ENCODE measurements around the gene NFATC2IP. TPM values are rescaled to one million over a fixed set of nuclear protein-coding genes. Genes with fewer than 3 reads are reported as not detected.

The NFATC2IP gene
- total RNA-seq: 14.9 and 20.1 TPM in 2 replicates

DNA sequence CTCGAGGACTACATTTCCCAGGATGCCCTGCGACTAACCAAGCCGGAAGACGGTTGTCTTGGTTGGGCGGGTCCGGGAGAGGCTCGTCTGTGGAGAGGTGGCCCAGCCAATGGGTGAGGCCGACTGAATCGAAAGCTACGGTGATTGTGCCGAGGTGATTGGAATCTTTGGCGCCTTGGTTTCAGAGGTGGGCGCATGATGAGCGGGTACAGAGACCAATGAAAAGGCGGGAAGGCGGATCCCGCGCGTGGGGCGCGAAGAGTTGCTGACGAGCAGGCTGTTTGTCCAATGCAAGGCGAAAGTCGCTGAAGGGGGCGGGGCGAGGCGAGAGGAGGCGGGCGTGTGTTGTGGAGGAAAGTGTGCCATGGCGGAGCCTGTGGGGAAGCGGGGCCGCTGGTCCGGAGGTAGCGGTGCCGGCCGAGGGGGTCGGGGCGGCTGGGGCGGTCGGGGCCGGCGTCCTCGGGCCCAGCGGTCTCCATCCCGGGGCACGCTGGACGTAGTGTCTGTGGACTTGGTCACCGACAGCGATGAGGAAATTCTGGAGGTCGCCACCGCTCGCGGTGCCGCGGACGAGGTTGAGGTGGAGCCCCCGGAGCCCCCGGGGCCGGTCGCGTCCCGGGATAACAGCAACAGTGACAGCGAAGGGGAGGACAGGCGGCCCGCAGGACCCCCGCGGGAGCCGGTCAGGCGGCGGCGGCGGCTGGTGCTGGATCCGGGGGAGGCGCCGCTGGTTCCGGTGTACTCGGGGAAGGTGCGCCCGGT is at the start of gene NFATC2IP:
Gene NFATC2IP, plus strand, starts transcription at position 290 of the 762 bp plus-strand sequence. Its CDS starts 75 bp downstream, at position 365.

DNA sequence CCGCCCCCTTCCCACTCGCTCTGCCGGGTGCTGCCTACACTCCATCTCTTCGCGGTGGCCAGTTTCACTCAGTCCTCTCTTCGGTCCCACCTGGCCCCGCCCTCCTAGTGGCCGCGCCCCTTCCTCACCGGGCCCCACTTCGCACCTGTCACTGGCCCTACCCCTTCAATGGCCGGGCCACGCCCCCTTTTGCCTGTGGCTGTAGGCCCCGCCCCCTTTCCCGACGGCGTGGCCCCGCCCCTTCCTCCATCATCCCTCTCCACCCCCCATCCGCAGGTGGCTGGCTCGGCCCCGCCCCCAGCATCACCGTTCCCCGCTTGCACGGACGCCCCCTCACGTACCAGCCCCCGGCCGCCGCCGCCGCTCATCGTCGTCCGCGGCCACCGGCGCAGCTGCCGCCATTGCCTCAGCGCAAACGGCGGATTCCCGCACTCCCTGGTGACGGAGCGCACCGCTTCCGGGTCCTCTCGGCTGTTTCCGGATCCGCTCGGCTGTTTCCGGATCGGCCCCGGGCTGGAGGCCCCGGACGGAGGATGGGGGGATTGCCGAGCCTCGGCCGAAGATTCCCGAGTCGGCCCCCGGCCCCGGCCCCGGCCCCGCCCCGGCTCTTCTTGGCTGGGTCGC is 25.9 kb upstream of the NFATC2IP start, which contains the start of gene RABEP2:
Gene RABEP2, minus strand, starts transcription at position 477 of the 624 bp plus-strand sequence. Its CDS starts 75 bp downstream, at position 402.

DNA sequence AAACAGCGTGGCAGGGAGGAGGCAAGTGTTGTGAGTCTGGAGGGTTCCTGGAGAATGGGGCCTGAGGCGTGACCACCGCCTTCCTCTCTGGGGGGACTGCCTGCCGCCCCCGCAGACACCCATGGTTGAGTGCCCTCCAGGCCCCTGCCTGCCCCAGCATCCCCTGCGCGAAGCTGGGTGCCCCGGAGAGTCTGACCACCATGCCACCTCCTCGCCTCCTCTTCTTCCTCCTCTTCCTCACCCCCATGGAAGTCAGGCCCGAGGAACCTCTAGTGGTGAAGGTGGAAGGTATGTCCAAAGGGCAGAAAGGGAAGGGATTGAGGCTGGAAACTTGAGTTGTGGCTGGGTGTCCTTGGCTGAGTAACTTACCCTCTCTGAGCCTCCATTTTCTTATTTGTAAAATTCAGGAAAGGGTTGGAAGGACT is 18.9 kb upstream of the NFATC2IP start, which contains the start of gene CD19:
Gene CD19, plus strand, starts transcription at position 171 of the 425 bp plus-strand sequence. Its CDS starts 30 bp downstream, at position 201.

DNA sequence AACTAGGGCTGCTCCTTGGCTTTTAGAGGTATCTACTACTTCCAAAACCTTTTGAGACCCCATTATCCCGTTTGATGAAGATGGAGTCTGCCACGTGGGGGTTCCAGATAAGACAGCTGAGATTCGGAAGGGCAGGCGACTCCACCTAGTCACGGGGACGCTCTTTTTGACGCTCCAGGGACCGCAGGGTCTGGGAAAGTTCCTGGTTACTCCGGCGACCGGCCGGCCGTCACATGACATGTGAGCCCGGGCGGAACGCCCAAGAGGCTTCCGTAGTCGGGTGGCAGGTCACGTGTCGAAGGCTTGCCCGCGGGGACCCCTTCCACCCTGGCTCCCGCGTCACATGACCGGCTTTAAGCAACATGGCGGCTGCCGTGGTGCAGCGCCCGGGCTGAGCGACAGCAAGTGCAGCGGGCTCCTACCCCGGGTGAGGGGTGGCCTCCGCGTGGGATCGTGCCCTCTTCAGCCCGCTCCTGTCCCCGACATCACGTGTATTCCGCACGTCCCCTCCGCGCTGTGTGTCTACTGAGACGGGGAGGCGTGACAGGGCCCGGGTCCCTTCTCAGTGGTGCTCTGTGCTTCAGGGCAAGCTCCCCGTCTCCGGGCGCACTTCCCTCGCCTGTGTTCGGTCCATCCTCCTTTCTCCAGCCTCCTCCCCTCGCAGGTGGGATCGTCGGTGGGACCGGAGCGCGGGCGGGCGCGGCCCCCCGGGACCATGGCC is 23.9 kb downstream of the NFATC2IP start, which contains the start of gene SPNS1:
Gene SPNS1, plus strand, starts transcription at position 342 of the 721 bp plus-strand sequence. Its CDS starts 374 bp downstream, at position 716.

DNA sequence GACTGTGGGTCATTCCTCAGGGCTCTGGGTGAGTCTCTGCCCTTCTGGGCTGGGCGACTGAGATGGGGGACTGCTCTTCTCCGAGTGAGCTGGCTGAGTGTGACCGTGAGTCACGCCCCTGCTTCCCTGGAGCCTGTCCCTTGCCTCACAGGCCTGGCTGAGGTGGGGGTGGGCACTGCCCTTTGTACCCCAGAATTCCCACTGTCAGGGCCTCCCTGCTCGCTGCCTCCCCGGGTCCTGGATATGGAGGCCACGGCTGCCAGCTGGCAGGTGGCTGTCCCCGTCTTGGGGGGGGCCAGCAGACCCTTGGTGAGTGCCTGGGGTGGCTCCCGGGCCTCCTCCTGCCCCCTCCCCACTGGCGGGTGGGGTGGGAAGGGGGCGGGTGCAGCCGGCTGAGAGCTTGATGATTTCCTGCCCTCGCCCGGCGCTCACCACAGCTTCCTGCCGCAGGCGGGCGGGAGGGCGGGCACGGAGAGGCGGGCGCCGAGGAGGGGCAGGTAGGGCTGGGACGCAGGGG is 33.9 kb downstream of the NFATC2IP start, which contains the start of gene LAT:
Gene LAT, plus strand, starts transcription at position 434 of the 517 bp plus-strand sequence. CDS start 366 bp downstream, outside the sequence.

Other genes starting within 250 kb of the NFATC2IP start
- 125 and 219 TPM in 2 replicates for gene EIF3C, start 239.5 kb upstream of the NFATC2IP start, total RNA-seq
- gene NPIPB9, start 199.2 kb upstream of the NFATC2IP start, total RNA-seq: 1.6 and 1.7 TPM in 2 replicates
- gene ATXN2L, start 127.9 kb upstream of the NFATC2IP start, total RNA-seq: 25.7 and 26.3 TPM in 2 replicates
- gene TUFM, start 104.6 kb upstream of the NFATC2IP start, total RNA-seq: 150 and 187 TPM in 2 replicates
- 6.8 and 7.3 TPM in 2 replicates for gene SH2B1, start 87.1 kb upstream of the NFATC2IP start, total RNA-seq
- gene ATP2A1, start 72.4 kb upstream of the NFATC2IP start, total RNA-seq: under 0.01 and 0.30 TPM in 2 replicates
- 41.3 and 48.5 TPM in 2 replicates for gene RABEP2, start 25.7 kb upstream of the NFATC2IP start, total RNA-seq
- 0.32 TPM in 1 of 2 replicates, not detected in the other for gene CD19, start 19.0 kb upstream of the NFATC2IP start, total RNA-seq
- 22.8 and 24.0 TPM in 2 replicates for gene SPNS1, start 23.8 kb downstream of the NFATC2IP start, total RNA-seq
- 0.15 and 0.65 TPM in 2 replicates for gene LAT, start 34.1 kb downstream of the NFATC2IP start, total RNA-seq

Measured in epithelial cell of umbilical artery (primary cell).